Upper lobe of left lung (tissue), 6 donors: Measurements from ENCODE around the gene FOXN3. TPM values are rescaled to one million over a fixed set of nuclear protein-coding genes. Genes with fewer than 3 reads are reported as not detected.

Source experiments
- ATAC-seq, 2 donors: fragments of 200-7000 bp; cut with Tn5 transposase; one replicate each; pipeline ENCODE4 v1.9.1; 2022; ENCODE audit warnings: mild to moderate bottlenecking in 2 of 2, moderate library complexity in 2 of 2; ENCODE audit not compliant: low FRiP score in 2 of 2
- DNase-seq, 2 donors: peaks; one replicate each; pipeline ENCODE4 v3.0.0-alpha.2; 2019 to 2020
- H3K27ac ChIP-seq, 4 donors: fragments of 200-600 bp; sonication (generic); one replicate each; pipeline ENCODE4 v1.5.1; 2016 to 2019
- H3K27me3 ChIP-seq, 4 donors: fragments of 200-600 bp; sonication (generic); one replicate each; pipeline ENCODE4 v1.5.1; 2017 to 2019
- H3K36me3 ChIP-seq, 4 donors: fragments of 200-600 bp; sonication (generic); one replicate each; pipeline ENCODE4 v1.5.1; 2016 to 2019
- H3K4me1 ChIP-seq, 4 donors: fragments of 200-600 bp; sonication (generic); one replicate each; pipeline ENCODE4 v1.5.1; 2018 to 2019
- H3K4me3 ChIP-seq, 4 donors: fragments of 200-600 bp; sonication (generic); one replicate each; pipeline ENCODE4 v1.5.1; 2017 to 2019; ENCODE audit warnings: mild to moderate bottlenecking in 2 of 4, moderate library complexity in 1 of 4
- H3K9me3 ChIP-seq, 4 donors: fragments of 200-600 bp; sonication (generic); one replicate each; pipeline ENCODE4 v1.5.1; 2018 to 2019
- CTCF ChIP-seq, 6 experiments: fragments of 450-650 bp in 4 of 6; fragments of 200-600 bp in 2 of 6; sonication (generic) in 2 of 6; IDR thresholded peaks; one replicate each; pipeline ENCODE4 v1.5.1; 2016 to 2019; ENCODE audit warnings: antibody characterized with exemption in 6 of 6
- EP300 ChIP-seq, 4 donors: sonication (generic); formaldehyde crosslinking; IDR thresholded peaks; one replicate each; pipeline ENCODE4 v1.5.1; 2017; ENCODE audit warnings: antibody characterized with exemption in 4 of 4, control low read depth in 2 of 4
- POLR2A ChIP-seq, 4 donors: fragments of 450-650 bp; IDR thresholded peaks; one replicate each; pipeline ENCODE4 v1.5.1; 2016 to 2017; ENCODE audit warnings: antibody characterized with exemption in 4 of 4, mild to moderate bottlenecking in 2 of 4
- POLR2AphosphoS5 ChIP-seq, 2 donors: sonication (generic); formaldehyde crosslinking; IDR thresholded peaks; one replicate each; pipeline ENCODE4 v1.5.1; 2017; ENCODE audit warnings: antibody characterized with exemption in 2 of 2
- WGBS, 2 donors: methylation state at CpG; one replicate each; pipeline ENCODE4 v1.1.5; 2017 to 2018; 5-methylcytosine and 5-hydroxymethylcytosine counted together
- total RNA-seq, 6 donors: library from RNA; depleted of rRNA in 4 of 6; stranded (reverse); fragments of >200 nt in 4 of 6; gene quantifications; one replicate each; pipeline versions ENCODE4 v1.1.0 to v1.2.1, GENCODE V29; 2016 to 2021
- donor health status: DM: no; HTN: no; CAD: no; lungs with moderate emphysema.
- donor health status: DM: no; HTN: yes; CAD: no; lungs with severe emphysema.

The FOXN3 gene
- total RNA-seq, 6 donors from 2014 or later: 63.4 to 115 (median 77.2) TPM

- 97 to 99% methylated on average over 9 to 11 of the region's 11 CpGs for WGBS, 2 donors
- no peaks in the 10 kb centered on the region for H3K36me3 ChIP-seq
- H3K4me3 ChIP-seq: no peak overlapping the region
- TF ChIP-seq POLR2A (IDR thresholded peaks at IDR 0.05): no peak
- TF ChIP-seq EP300 (IDR thresholded peaks at IDR 0.05): no peak
- TF ChIP-seq CTCF (IDR thresholded peaks at IDR 0.05): no peak
- ATAC-seq (no peak), DNase-seq (no peak)
- H3K27ac ChIP-seq: no peak overlapping the region
- H3K4me1 ChIP-seq: peaks cover 14 to 29% (median 17%) of the 10 kb centered on the region in 4 donors
- no peaks in the 10 kb centered on the region for H3K27me3 ChIP-seq
- H3K9me3 ChIP-seq: no peaks in the 10 kb centered on the region
Observed at GRCh38 chr14:89309670-89310177, 107.3 kb downstream of the FOXN3 start.

GRCh38 chr14:89308232-89308959 lies 108.6 kb downstream of the FOXN3 start:
- no peaks in the 10 kb centered on the region for H3K36me3 ChIP-seq
- no peak for TF ChIP-seq CTCF (IDR thresholded peaks at IDR 0.05)
- no peak for TF ChIP-seq POLR2A (IDR thresholded peaks at IDR 0.05)
- TF ChIP-seq EP300 (IDR thresholded peaks at IDR 0.05): no peak
- no peak for TF ChIP-seq POLR2AphosphoS5 (IDR thresholded peaks at IDR 0.05)
- H3K4me1 ChIP-seq: peaks cover 27 to 42% (median 29%) of the 10 kb centered on the region in 4 donors
- ATAC-seq (peak in 1 of 2 donors; percentile 20), DNase-seq (peak in 1 of 2 donors; percentile 41)
- WGBS, 2 donors: 87 to 94% methylated on average over 10 of the region's 10 CpGs
- no peaks in the 10 kb centered on the region for H3K9me3 ChIP-seq
- no peak overlapping the region for H3K27ac ChIP-seq
- no peaks in the 10 kb centered on the region for H3K27me3 ChIP-seq
- no peak overlapping the region for H3K4me3 ChIP-seq

- ATAC-seq (no peak), DNase-seq (no peak)
- Histone ChIP-seq H3K27ac (peak overlapping the region in 1 of 4 donors; percentile 39), H3K9me3 (no peaks in the 10 kb centered on the region), H3K4me3 (no peak overlapping the region), H3K4me1 (peaks cover 34 to 52% (median 39%) of the 10 kb centered on the region in 4 donors), H3K36me3 (no peaks in the 10 kb centered on the region), H3K27me3 (no peaks in the 10 kb centered on the region)
- TF ChIP-seq POLR2A (IDR thresholded peaks at IDR 0.05): no peak
- no peak for TF ChIP-seq CTCF (IDR thresholded peaks at IDR 0.05)
- 84 to 95% methylated on average over 8 of the region's 8 CpGs for WGBS, 2 donors
Observed at GRCh38 chr14:89307409-89307808, 109.6 kb downstream of the FOXN3 start.

- DNase-seq (peak in 1 of 2 donors; percentile 28), ATAC-seq (peak; percentile 46 to 68)
- Histone ChIP-seq H3K9me3 (no peaks in the 10 kb centered on the region), H3K36me3 (no peaks in the 10 kb centered on the region), H3K4me3 (no peak overlapping the region), H3K27me3 (no peaks in the 10 kb centered on the region), H3K4me1 (peaks cover 34 to 53% (median 40%) of the 10 kb centered on the region in 4 donors), H3K27ac (peak overlapping the region; percentile 84 to 87 (median 84))
- 53 to 56% methylated on average over 16 of the region's 16 CpGs for WGBS, 2 donors
- TF ChIP-seq POLR2A (IDR thresholded peaks at IDR 0.05): no peak
- no peak for TF ChIP-seq CTCF (IDR thresholded peaks at IDR 0.05)
- TF ChIP-seq POLR2AphosphoS5 (IDR thresholded peaks at IDR 0.05): no peak
- no peak for TF ChIP-seq EP300 (IDR thresholded peaks at IDR 0.05)
Observed at GRCh38 chr14:89304972-89305703, 111.9 kb downstream of the FOXN3 start.
